CD1c-positive myeloid dendritic cell (primary cell): ENCODE measurements around the gene GP1BA.

Source experiments
- DNase-seq: peaks from one replicate; pipeline ENCODE4 v3.0.0-alpha.2; 2016; ENCODE audit errors: extremely low spot score

GP1BA gene

DNA sequence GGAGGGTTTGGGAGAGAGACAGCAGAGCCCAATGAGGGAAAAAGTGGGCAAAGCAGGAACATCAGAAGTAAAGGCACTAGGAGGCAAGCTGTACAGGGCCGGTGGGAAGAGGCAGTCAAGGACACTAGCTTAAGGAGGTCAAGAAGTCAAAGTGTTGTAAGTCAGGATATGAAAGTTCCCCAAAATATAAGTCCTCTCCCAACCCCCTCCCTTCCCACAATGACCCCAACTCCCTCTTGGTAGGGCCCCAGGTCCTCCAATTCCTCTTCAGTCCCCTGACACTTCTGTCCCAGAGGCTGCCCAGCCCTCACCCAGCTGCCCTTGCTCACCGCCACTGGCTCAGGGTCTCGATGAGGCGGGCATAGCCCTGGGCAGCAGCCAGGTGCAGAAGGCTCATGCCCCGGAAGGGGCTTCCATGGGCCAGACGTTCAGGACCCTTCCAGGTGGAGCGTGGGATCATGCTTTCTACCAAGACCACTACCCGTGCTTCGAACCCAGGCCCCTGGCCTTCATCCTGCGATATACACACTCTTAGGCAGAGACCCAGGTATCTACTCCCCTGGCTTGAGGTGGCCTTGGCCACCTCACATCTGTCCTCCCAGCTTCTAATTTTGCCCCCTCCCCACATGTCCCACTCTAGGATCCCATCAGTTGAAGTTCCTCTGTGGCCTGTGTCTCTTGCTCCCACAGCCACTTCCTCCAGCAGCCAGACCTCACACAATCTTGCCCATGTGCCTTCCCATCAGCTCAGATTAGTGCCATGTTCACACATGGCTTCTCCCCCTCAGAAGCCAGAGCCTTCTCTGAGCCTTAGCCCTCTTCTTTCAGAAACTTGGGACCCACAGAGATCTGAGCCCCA lies 41.4 kb downstream of the GP1BA start:
- DNase-seq: peak; percentile 34

DNA sequence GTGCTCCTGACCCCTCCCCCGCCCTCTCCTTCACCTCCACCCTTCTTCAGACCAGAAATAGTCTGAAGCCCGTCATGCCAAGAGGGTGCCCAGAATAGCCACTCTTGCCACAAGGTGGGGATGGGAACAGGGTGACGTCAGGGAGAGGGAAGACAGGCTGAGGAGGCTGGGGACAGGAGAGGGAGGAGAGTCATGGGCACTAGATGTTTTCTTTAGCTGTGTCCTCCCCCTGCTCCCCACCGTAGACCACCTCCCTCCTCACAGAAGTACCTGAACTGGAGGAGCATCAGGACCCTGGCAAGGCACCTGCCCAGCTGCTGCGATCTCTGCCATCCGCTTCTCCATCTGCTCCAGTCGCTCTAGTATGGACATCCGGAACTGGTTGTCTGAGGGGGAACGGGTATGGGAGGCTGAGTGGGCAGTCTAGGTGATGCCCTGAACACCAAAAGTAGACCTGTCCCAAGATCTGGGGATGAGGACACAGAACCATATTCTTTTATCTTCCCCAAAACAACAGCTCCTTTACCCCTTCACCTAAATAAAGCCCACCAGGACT lies 42.1 kb downstream of the GP1BA start:
- DNase-seq: no peak

GRCh38 chr17:4978726-4979125 lies 46.6 kb downstream of the GP1BA start:
- peak; percentile 75 for DNase-seq

GRCh38 chr17:4980644-4981216 lies 48.7 kb downstream of the GP1BA start:
- DNase-seq: peak; percentile 58

- DNase-seq: peak; percentile 38
These were observed 50.2 kb downstream of the GP1BA start for GRCh38 chr17:4982305-4982704.
